Colonic mucosa (tissue), 4 donors: Measurements from ENCODE around the gene KRT74. TPM values are rescaled to one million over a fixed set of nuclear protein-coding genes. Genes with fewer than 3 reads are reported as not detected.

Experiments
- DNase-seq: peaks from one replicate; pipeline ENCODE4 v3.0.0-alpha.2; 2020
- H3K27ac ChIP-seq: fragments of 200-600 bp; one replicate; pipeline ENCODE4 v1.8.0; 2021
- H3K27me3 ChIP-seq: fragments of 200-600 bp; one replicate; pipeline ENCODE4 v1.8.0; 2021
- H3K36me3 ChIP-seq: fragments of 200-600 bp; one replicate; pipeline ENCODE4 v1.8.0; 2021
- H3K4me1 ChIP-seq: fragments of 200-600 bp; one replicate; pipeline ENCODE4 v1.8.0; 2021; ENCODE audit warnings: mild to moderate bottlenecking
- H3K4me3 ChIP-seq: fragments of 200-600 bp; one replicate; pipeline ENCODE4 v1.8.0; 2021
- H3K9ac ChIP-seq, 2 donors: one replicate each; pipeline ENCODE4 v1.7.0; 2013; ENCODE audit warnings: control low read depth in 2 of 2, low read depth in 2 of 2, low read length in 2 of 2
- H3K9me3 ChIP-seq: fragments of 200-600 bp; one replicate; pipeline ENCODE4 v1.8.0; 2021
- intact Hi-C: fragments of 100-400 bp; cut with DNase I; formaldehyde crosslinking; loops from one replicate; pipeline ENCODE4 v1.14.1; 2022
- total RNA-seq, 2 donors: library from RNA; stranded (reverse); fragmentation: NEBNext Ultra II Directional in 1 of 2; extraction: Animal tissue kit (Norgen Biotek cat#: 25700) in 1 of 2; gene quantifications; one replicate each; pipeline ENCODE4 v1.2.1, GENCODE V29; 2021
- TF ChIP-seq, protein P1 (sequence below): fragments of 200-600 bp; IDR thresholded peaks from one replicate; pipeline ENCODE4 v1.8.0; 2022; ENCODE audit warnings: antibody characterized with exemption, mild to moderate bottlenecking
- donor health status: healthy.
- donor health status: DM: no; HTN: no; CAD: no.
- donor health status: DM: no; HTN: no; CAD: no.

KRT74 gene
- total RNA-seq, 2 donors from 2014 or later = not detected

DNA sequence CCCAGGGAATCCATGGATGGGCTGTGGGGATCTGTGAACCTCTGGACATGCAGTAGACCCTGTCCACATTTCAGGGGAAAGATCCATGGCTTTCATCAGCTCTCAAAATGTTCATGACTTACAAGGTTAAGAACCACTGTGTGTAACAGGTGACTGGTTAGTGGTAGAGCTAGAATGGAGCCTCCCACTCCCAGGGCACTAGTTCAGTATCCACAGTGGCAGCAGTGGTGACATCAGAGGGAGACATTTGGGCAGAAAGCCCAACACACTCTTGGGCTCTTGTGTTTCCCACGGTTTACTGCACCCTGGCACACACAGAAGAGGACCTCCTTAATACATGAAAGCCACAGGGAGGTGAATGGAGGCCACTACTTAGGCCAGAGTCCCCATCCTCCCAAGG is 9.1 kb downstream of the KRT74 start:
- Histone ChIP-seq H3K9me3 (no peaks in the 10 kb centered on the region), H3K9ac (no peak overlapping the region), H3K4me1 (no peaks in the 10 kb centered on the region), H3K27me3 (no peaks in the 10 kb centered on the region), H3K4me3 (no peak overlapping the region), H3K36me3 (no peaks in the 10 kb centered on the region), H3K27ac (no peak overlapping the region)
- intact Hi-C loops = no loop called here
- TF ChIP-seq, protein P1, sequence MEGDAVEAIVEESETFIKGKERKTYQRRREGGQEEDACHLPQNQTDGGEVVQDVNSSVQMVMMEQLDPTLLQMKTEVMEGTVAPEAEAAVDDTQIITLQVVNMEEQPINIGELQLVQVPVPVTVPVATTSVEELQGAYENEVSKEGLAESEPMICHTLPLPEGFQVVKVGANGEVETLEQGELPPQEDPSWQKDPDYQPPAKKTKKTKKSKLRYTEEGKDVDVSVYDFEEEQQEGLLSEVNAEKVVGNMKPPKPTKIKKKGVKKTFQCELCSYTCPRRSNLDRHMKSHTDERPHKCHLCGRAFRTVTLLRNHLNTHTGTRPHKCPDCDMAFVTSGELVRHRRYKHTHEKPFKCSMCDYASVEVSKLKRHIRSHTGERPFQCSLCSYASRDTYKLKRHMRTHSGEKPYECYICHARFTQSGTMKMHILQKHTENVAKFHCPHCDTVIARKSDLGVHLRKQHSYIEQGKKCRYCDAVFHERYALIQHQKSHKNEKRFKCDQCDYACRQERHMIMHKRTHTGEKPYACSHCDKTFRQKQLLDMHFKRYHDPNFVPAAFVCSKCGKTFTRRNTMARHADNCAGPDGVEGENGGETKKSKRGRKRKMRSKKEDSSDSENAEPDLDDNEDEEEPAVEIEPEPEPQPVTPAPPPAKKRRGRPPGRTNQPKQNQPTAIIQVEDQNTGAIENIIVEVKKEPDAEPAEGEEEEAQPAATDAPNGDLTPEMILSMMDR = no peak
- no peak for DNase-seq

DNA sequence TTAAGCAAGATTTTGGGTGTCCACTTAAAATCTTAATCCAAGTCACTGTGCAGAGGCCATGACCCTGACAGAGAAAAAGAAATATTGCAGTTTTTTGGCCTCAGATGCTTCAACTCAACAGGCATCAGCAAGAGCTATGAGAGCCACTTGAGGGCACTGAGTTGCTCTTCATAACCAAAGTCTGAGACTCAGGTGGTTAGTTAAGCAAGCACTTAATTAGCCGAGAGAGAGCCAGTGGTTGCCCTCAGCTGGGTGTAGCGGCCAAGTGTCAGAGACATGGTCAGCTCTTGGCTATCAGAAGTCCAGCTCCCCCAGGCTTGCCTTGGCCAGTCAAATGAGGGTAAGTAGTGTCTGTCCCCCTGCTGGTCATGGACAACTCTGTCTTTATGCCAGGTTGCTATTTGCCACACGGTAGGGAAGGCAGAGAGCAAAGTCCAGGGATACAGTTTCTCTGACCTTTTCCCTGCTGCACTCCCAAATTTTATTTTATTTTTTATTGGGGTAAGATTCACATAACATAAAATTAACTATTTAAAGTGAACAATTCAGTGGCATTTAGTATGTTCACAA is 11.7 kb downstream of the KRT74 start:
- DNase-seq = no peak
- H3K4me3 ChIP-seq = no peak overlapping the region
- no peak overlapping the region for H3K27ac ChIP-seq
- no peaks in the 10 kb centered on the region for H3K36me3 ChIP-seq
- TF ChIP-seq, protein P1 = no peak
- no peaks in the 10 kb centered on the region for H3K4me1 ChIP-seq
- intact Hi-C loops = no loop called here
- no peak overlapping the region for H3K9ac ChIP-seq
- H3K9me3 ChIP-seq = no peaks in the 10 kb centered on the region
- no peaks in the 10 kb centered on the region for H3K27me3 ChIP-seq

DNA sequence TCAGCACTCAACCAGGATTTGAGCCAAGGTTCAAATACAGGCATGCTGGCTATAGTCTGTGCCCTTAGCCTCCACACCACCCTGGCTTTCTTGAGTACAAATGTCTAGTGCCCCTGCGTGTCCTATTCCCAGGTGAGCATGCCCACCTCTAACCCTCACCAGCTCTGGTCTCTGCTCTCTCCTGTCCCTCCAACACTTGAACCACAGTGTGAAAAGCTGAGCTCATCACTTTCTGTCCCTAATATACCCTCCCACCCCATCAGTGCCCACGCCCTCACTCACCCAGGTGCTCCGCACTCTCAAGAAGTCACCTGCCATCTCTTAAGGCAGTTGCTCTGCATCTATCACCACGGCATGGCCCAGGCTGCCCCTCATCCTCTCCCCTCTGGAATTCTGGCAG is 13.7 kb downstream of the KRT74 start:
- Histone ChIP-seq H3K4me1 (no peaks in the 10 kb centered on the region), H3K4me3 (no peak overlapping the region), H3K36me3 (no peaks in the 10 kb centered on the region), H3K27me3 (no peaks in the 10 kb centered on the region), H3K9ac (no peak overlapping the region), H3K27ac (no peak overlapping the region), H3K9me3 (no peaks in the 10 kb centered on the region)
- no peak for DNase-seq
- intact Hi-C loops = no loop called here
- TF ChIP-seq, protein P1 = no peak

DNA sequence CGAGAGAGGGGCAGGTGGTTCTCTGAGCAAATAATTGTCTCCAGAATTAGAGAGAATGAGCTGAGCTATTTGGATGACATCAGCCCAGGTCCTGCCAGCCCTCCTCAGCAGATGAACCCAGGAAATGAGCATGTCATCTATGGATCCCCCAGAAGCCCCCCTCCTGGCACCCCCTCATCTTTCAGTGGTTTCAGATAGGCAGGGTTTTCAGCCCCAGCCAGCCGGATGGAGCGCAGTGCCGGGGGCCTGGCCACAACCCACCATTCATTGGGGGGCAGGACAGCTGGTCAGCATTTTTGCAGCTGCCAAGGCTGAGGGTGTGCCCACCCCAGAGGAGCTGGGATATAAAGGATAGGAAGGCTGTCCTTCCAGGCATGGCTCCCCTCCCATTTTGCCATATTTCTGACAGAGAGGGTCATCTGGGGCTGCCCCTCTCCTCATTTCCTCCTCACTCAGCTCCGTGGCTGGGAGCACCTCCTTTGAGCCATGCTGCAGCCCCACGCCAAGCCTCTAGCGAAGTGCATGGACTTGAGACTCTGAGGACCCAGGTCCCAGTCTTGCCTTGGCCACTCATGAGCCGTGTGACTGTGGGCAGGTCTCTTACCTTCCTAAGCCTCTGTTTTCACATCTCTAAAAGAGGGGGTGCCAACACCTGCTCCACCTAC is 14.7 kb downstream of the KRT74 start:
- H3K27ac ChIP-seq = no peak overlapping the region
- DNase-seq = no peak
- no peaks in the 10 kb centered on the region for H3K9me3 ChIP-seq
- TF ChIP-seq, protein P1 = no peak
- no peaks in the 10 kb centered on the region for H3K27me3 ChIP-seq
- H3K36me3 ChIP-seq = no peaks in the 10 kb centered on the region
- H3K4me1 ChIP-seq = no peaks in the 10 kb centered on the region
- intact Hi-C loops = no loop called here
- H3K4me3 ChIP-seq = no peak overlapping the region
- no peak overlapping the region for H3K9ac ChIP-seq

DNA sequence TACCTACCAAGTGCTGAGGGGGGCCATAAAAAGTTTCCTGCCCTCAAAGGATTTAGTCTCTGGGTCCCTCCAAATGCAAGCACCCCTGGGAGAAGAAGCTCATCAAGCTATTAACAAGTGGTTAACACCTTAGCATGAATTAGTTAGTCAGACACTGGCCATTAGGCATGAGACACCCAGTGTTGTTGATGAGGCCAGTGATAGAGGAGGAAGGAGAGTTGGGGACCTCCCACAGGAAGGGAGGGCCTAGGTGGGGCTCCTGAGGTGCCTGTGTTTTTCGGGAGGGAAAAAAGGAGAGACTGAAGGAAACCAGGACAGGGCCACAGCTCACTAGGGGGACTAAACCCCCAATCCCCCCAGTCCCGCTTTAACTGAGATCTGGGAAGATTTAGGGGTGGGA is 16.2 kb downstream of the KRT74 start:
- Histone ChIP-seq H3K9ac (no peak overlapping the region), H3K4me1 (no peaks in the 10 kb centered on the region), H3K27ac (no peak overlapping the region), H3K36me3 (no peaks in the 10 kb centered on the region), H3K9me3 (no peaks in the 10 kb centered on the region), H3K4me3 (no peak overlapping the region), H3K27me3 (no peaks in the 10 kb centered on the region)
- TF ChIP-seq, protein P1 = no peak
- no peak for DNase-seq
- intact Hi-C loops = no loop called here
